K562 (cell line): ENCODE results near the gene U2SURP. TPM values are rescaled to one million over a fixed set of nuclear protein-coding genes. Genes with fewer than 3 reads are reported as not detected.

Experiments
- ATAC-seq: fragments of 200-7000 bp; cut with Tn5 transposase; 3 replicates; pipeline ENCODE4 v1.9.1; 2020; ENCODE audit warnings: moderate library complexity
- BruUV-seq: library from RNA; stranded (reverse); fragments of 400-500 nt; replicated peaks from 2 replicates; lab custom pipeline; 2021; lab: Mats Ljungman, UMichigan
- CTCF ChIA-PET: fragments of 300-600 bp; formaldehyde crosslinking; extraction: SDS; loops from one replicate; lab custom pipeline; 2021; ENCODE audit warnings: low intra/inter-chr PET ratio; lab: Yijun Ruan, JAX
- POLR2A ChIA-PET: fragments of 300-600, 350-650 bp; sonication (Branson Sonifier 250); formaldehyde crosslinking; extraction: SDS; loops from one replicate; lab custom pipeline; 2021; ENCODE audit warnings: antibody characterized with exemption, inconsistent platforms; lab: Yijun Ruan, JAX
- DNase-seq, 4 experiments: peaks; one replicate each; pipeline versions ENCODE4 v3.0.0 to v3.0.0-alpha.2; 2011 to 2018; ENCODE audit warnings: low spot score in 3 of 4, mixed read lengths in 3 of 4; ENCODE audit errors: extremely low read depth in 1 of 4
- FAIRE-seq: peaks from 2 replicates; lab custom pipeline; 2011; peaks lifted over from hg19 to GRCh38; lab: Jason Lieb, UNC
- H2AFZ ChIP-seq: 2 replicates; pipeline ENCODE4 v1.6.0; 2011; ENCODE audit warnings: low read depth, low read length, control low read depth, inconsistent platforms
- H3K27ac ChIP-seq: fragments of 200-600 bp; 3 replicates; pipeline ENCODE4 v1.8.0; 2011; ENCODE audit warnings: low read depth, mild to moderate bottlenecking, control low read depth, inconsistent platforms, low read length, moderate library complexity, mixed read lengths; ENCODE audit errors: extremely low read depth
- H3K27me3 ChIP-seq, 2 experiments: fragments of 300-600 bp in 1 of 2; 2 replicates in 1 of 2; 3 replicates in 1 of 2; pipeline versions ENCODE4 v1.6.0 to v1.8.0; 2011; ENCODE audit warnings: inconsistent platforms in 2 of 2, low read length in 2 of 2, mild to moderate bottlenecking in 1 of 2, mixed read lengths in 1 of 2, moderate library complexity in 1 of 2; ENCODE audit not compliant: control insufficient read depth in 2 of 2, insufficient read depth in 2 of 2
- H3K36me3 ChIP-seq: fragments of 300-600 bp; 3 replicates; pipeline ENCODE4 v1.8.0; 2011; ENCODE audit warnings: mild to moderate bottlenecking, low read length, inconsistent platforms; ENCODE audit not compliant: control insufficient read depth, insufficient read depth
- H3K4me1 ChIP-seq, 2 experiments: fragments of 200-600 bp in 1 of 2; replicated peaks in 1 of 2; 2 replicates in 1 of 2; 3 replicates in 1 of 2; pipeline versions ENCODE4 v1.5.1 to v1.8.0; 2011; ENCODE audit warnings: inconsistent platforms in 2 of 2, low read length in 2 of 2, mild to moderate bottlenecking in 1 of 2, mixed read lengths in 1 of 2, moderate library complexity in 1 of 2; ENCODE audit not compliant: control insufficient read depth in 2 of 2, insufficient read depth in 2 of 2
- H3K4me2 ChIP-seq: 2 replicates; pipeline ENCODE4 v1.6.1; 2011; ENCODE audit warnings: low read length, control low read depth, inconsistent platforms, mixed read lengths; ENCODE audit not compliant: insufficient read depth
- H3K4me3 ChIP-seq: fragments of 200-600 bp; sonication (generic), shearing (Covaris generic); 2 replicates; pipeline ENCODE4 v1.5.1; 2016; ENCODE audit warnings: control low read depth, inconsistent platforms
- H3K79me2 ChIP-seq: fragments of 200-600 bp; 3 replicates; pipeline ENCODE4 v1.8.0; 2011; ENCODE audit warnings: low read length, inconsistent platforms; ENCODE audit not compliant: control insufficient read depth, insufficient read depth
- H3K9ac ChIP-seq, 2 experiments: 2 replicates each; pipeline versions ENCODE4 v1.6.0 to v1.6.1; 2011; ENCODE audit warnings: low read depth in 2 of 2, low read length in 2 of 2, control low read depth in 1 of 2, inconsistent platforms in 1 of 2, mild to moderate bottlenecking in 1 of 2, mixed read lengths in 1 of 2; ENCODE audit not compliant: insufficient read depth in 1 of 2
- H3K9me1 ChIP-seq: one replicate; pipeline ENCODE4 v1.6.0; 2011; ENCODE audit warnings: inconsistent platforms, mild to moderate bottlenecking, low read length, moderate library complexity; ENCODE audit not compliant: control insufficient read depth, insufficient read depth
- H3K9me3 ChIP-seq: replicated peaks from 2 replicates; pipeline ENCODE4 v1.5.1; 2011; ENCODE audit warnings: low read depth, low read length, inconsistent platforms; ENCODE audit not compliant: control insufficient read depth, insufficient read depth
- H4K20me1 ChIP-seq: replicated peaks from 2 replicates; pipeline ENCODE4 v1.6.1; 2011; ENCODE audit warnings: low read length, inconsistent platforms, mixed read lengths; ENCODE audit not compliant: control insufficient read depth, insufficient read depth
- ARNT ChIP-seq, 2 experiments: fragments of 450-650 bp; IDR thresholded peaks; 2 replicates each; pipeline ENCODE4 v1.6.1; 2016; ENCODE audit warnings: mild to moderate bottlenecking in 1 of 2
- GABPA ChIP-seq: fragments of 200-800 bp; sonication (Bioruptor generic); conservative IDR thresholded peaks from 2 replicates; pipeline ENCODE4 v1.6.1; 2016; ENCODE audit warnings: low read depth, missing genetic modification characterization, missing compliant biosample characterization
- HDAC8 ChIP-seq: fragments of 450-650 bp; IDR thresholded peaks from 2 replicates; pipeline ENCODE4 v1.6.1; 2016; ENCODE audit warnings: mild to moderate bottlenecking, missing genetic modification characterization, moderate library complexity, missing compliant biosample characterization
- HNRNPK ChIP-seq: fragments of 200-400 bp; formaldehyde crosslinking; IDR thresholded peaks from one replicate; pipeline ENCODE4 v1.6.1; 2018; ENCODE audit warnings: mild to moderate bottlenecking, low read depth, low read length; ENCODE audit not compliant: poor library complexity, severe bottlenecking
- NR0B1 ChIP-seq: fragments of 450-650 bp; IDR thresholded peaks from one replicate; pipeline ENCODE4 v1.6.1; 2018; ENCODE audit warnings: mild to moderate bottlenecking, moderate library complexity; ENCODE audit not compliant: partially characterized antibody
- NR2C1 ChIP-seq, 2 experiments: fragments of 450-650 bp; IDR thresholded peaks; 2 replicates each; pipeline ENCODE4 v1.6.1; 2017; ENCODE audit warnings: mild to moderate bottlenecking in 2 of 2, antibody characterized with exemption in 1 of 2, inconsistent platforms in 1 of 2, missing compliant biosample characterization in 1 of 2, missing genetic modification characterization in 1 of 2
- POLR3A ChIP-seq: IDR thresholded peaks from 2 replicates; pipeline ENCODE4 v1.6.1; 2011; ENCODE audit warnings: borderline replicate concordance, mild to moderate bottlenecking, moderate library complexity; ENCODE audit not compliant: insufficient read length, insufficient read depth; ENCODE audit errors: extremely low read depth
- ZBED1 ChIP-seq: IDR thresholded peaks from 2 replicates; pipeline ENCODE4 v1.6.1; 2014
- ZBTB26 ChIP-seq: fragments of 450-650 bp; formaldehyde crosslinking; IDR thresholded peaks from 2 replicates; pipeline ENCODE4 v1.4.0; 2022; ENCODE audit warnings: missing genetic modification characterization
- ZNF282 ChIP-seq: sonication (generic); formaldehyde crosslinking; IDR thresholded peaks from 2 replicates; pipeline ENCODE4 v1.8.1; 2023; ENCODE audit warnings: missing genetic modification reagents
- ZNF511 ChIP-seq: sonication (generic); formaldehyde crosslinking; IDR thresholded peaks from 2 replicates; pipeline ENCODE4 v1.8.0; 2022; ENCODE audit warnings: mild to moderate bottlenecking, missing genetic modification reagents
- ZNF584 ChIP-seq: fragments of 200-800 bp; sonication (Bioruptor generic); IDR thresholded peaks from 2 replicates; pipeline ENCODE4 v1.6.1; 2016; ENCODE audit warnings: low read depth, mild to moderate bottlenecking, missing genetic modification characterization, missing compliant biosample characterization
- ZSCAN32 ChIP-seq: fragments of 450-650 bp; formaldehyde crosslinking; IDR thresholded peaks from 2 replicates; pipeline ENCODE4 v1.4.0; 2020; ENCODE audit warnings: mild to moderate bottlenecking, moderate library complexity
- WGBS: fragments of 100-300 bp; shearing (Covaris generic); methylation state at CpG from one replicate; pipeline ENCODE4 v1.1.6; 2016; ENCODE audit warnings: low coverage, mixed read lengths; ENCODE audit not compliant: insufficient coverage; ENCODE audit errors: missing lambda C conversion rate; 5-methylcytosine and 5-hydroxymethylcytosine counted together
- in situ Hi-C: fragments of 300-500 bp; cut with MboI; formaldehyde crosslinking; loops from 4 replicates; pipeline ENCODE4 v1.15.0; 2018; ENCODE audit warnings: inconsistent platforms, mixed read lengths
- intact Hi-C: fragments of 100-400 bp; cut with micrococcal nuclease; formaldehyde crosslinking; loops from 2 replicates; pipeline ENCODE4 v1.14.2; 2022
- polyA plus RNA-seq, 8 experiments: library from polyadenylated mRNA; depleted of rRNA in 4 of 8; stranded (reverse) in 5 of 8; unstranded in 3 of 8; fragments of >200 nt; fragmentation: Nextera tagmentation in 2 of 8; fragmentation: Illumina TruSeq in 1 of 8; extraction: Ambion mirVana in 2 of 8; extraction: Trizol in 1 of 8; gene quantifications; 2 replicates each; pipeline versions ENCODE4 v1.2.1 to v1.2.3, GENCODE V29; 2011 to 2014; ENCODE audit warnings: inconsistent platforms in 1 of 8, missing spikeins in 1 of 8
- total RNA-seq, 7 experiments: library from RNA; depleted of rRNA in 6 of 7; stranded (reverse); fragments of >200 nt in 6 of 7; fragmentation: Illumina TruSeq in 2 of 7; extraction: Trizol in 2 of 7; gene quantifications; 2 replicates each; pipeline versions ENCODE4 v1.2.1 to v1.2.3, GENCODE V29; 2011 to 2021; ENCODE audit warnings: low replicate concordance in 1 of 7

The U2SURP gene
- total and polyA plus RNA-seq, 9 of the 15 experiments (the other 6 are each of a cell fraction or from before 2014, with no cell fraction given) = 128 to 322 (median 191) TPM

- ATAC-seq (no peak), FAIRE-seq (no peak)
- BruUV-seq = no TSS peak
- 73% methylated on average over 6 of the region's 7 CpGs for WGBS
- no peaks in the 10 kb centered on the region for H3K9me1 ChIP-seq
- no peaks in the 10 kb centered on the region for H3K36me3 ChIP-seq
- POLR2A ChIA-PET = no interaction called here
- H3K4me1 ChIP-seq = peaks cover 5 to 12% of the 10 kb centered on the region in 2 experiments; a peak in 3 of 5 replicates
- intact Hi-C loops = loop anchor here (5.0 to 10.0 kb wide), 3 partner anchors 548 to 970 kb away; partner anchors contain the start of gene XRN1
- H3K9me3 ChIP-seq = no peaks in the 10 kb centered on the region
- no peak overlapping the region for H2AFZ ChIP-seq
- no peak overlapping the region; a peak in 1 of 4 replicates for H3K9ac ChIP-seq
- H3K4me3 ChIP-seq = no peak overlapping the region
- no peak overlapping the region for H3K4me2 ChIP-seq
- no peak for TF ChIP-seq ZNF584
- no peak for TF ChIP-seq GABPA (tag)
- no peak for TF ChIP-seq HNRNPK
- TF ChIP-seq ZBTB26 (CRISPR knock-in tag) = no peak
- no peak for TF ChIP-seq ZNF282 (CRISPR knock-in tag)
- TF ChIP-seq ZSCAN32 (CRISPR knock-in tag) = no peak
- no peak for TF ChIP-seq NR2C1 (IDR thresholded peaks at IDR 0.05)
- no peak for TF ChIP-seq NR2C1 (tag; IDR thresholded peaks at IDR 0.05)
- no peak for TF ChIP-seq HDAC8 (tag)
- TF ChIP-seq ZNF511 = no peak
- no peak for TF ChIP-seq POLR3A
- TF ChIP-seq NR0B1 = no peak
- no peak for TF ChIP-seq ARNT (IDR thresholded peaks at IDR 0.05)
- no peak for TF ChIP-seq ZBED1
- TF ChIP-seq, all 486 proteins: peak for 0
- DNase-seq = no peak
- Histone ChIP-seq H3K27ac (no peak overlapping the region), H3K27me3 (no peaks in the 10 kb centered on the region), H4K20me1 (no peaks in the 10 kb centered on the region), H3K79me2 (no peaks in the 10 kb centered on the region)
- in situ Hi-C loops = loop anchor here (5.0 kb wide), 2 partner anchors 170 to 405 kb away; no protein-coding TSS in a partner anchor
- CTCF ChIA-PET = interaction anchor here (2.8 to 2.9 kb wide), 2 partner anchors 164 to 405 kb away, joined by 13 to 20 read pairs; no protein-coding TSS in a partner anchor
Observed at GRCh38 chr3:142992323-142992722, 9.0 kb upstream of the U2SURP start.
